ENCODE data around the gene LBR.

LBR gene

GRCh38 chr1:225464851-225465792 is 37.3 kb upstream of the LBR start:
- no peak overlapping the region for H3K4me3 ChIP-seq (ENCODE audit: low read depth, low read length)

GRCh38 chr1:225462714-225463574 is 35.1 kb upstream of the LBR start:
- no peak overlapping the region for H3K4me3 ChIP-seq (ENCODE audit: low read depth, low read length)

DNA sequence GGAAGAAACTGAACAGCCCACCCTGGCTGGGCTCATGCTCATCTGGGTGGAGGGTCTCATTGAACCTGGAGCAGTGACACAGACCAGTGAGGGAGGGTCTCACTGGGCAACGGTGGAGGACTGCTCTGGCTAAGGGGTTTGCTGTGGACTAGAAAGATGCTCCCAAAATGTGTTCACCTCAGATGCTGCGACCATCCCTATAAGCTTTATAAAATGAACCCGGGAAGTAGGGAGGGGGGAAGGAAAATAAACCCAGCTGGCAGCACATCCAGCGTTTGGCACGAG is 34.5 kb upstream of the LBR start:
- H3K4me3 ChIP-seq (ENCODE audit: low read depth, low read length), result no peak overlapping the region

GRCh38 chr1:225461533-225462428 is 33.9 kb upstream of the LBR start:
- no peak overlapping the region for H3K4me3 ChIP-seq (ENCODE audit: low read depth, low read length)

- no peak overlapping the region for H3K4me3 ChIP-seq (ENCODE audit: low read depth, low read length)
Observed at GRCh38 chr1:225460737-225461532, 33.1 kb upstream of the LBR start.

GRCh38 chr1:225460021-225460736 is 32.3 kb upstream of the LBR start:
- H3K4me3 ChIP-seq (ENCODE audit: low read depth, low read length), result no peak overlapping the region

DNA sequence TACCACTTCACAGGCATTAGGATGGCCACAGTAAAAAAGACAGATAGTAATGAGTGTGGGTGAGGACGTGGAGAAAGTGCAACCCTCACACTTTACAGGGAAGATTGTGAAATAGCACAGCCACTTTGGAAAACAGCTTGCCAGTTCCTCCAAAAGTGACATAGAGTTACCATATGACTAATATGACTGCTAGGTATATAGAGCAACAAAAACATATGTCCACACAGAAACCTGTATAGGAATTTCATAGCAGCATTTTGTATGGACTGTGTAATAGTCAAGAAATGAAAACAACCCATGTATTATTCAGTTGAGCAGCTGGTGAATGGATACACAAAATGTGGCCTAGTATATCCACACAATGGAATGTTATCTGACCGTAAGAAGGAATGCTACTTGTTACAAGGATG is 30.4 kb upstream of the LBR start:
- no peak overlapping the region for H3K4me3 ChIP-seq (ENCODE audit: low read depth, low read length)

DNA sequence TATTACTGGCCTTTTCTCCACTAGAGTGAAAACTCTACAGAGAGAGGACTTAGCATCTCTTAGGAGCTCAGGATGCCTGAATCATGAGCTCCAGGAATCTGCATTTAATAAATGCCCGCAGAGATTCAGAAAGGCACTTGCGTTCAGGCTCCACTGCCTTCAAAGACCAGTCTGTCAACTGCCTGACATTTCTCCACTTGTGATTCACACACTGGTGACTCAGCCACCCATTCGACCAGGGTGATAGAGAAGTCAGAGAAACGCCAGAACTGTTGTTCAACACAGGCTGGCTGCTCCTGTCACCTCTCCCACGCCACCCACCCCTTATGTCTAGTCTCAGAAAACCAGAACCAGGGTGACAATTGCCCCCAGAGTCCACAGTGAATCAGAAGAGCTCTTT is 26.9 kb upstream of the LBR start:
- no peak overlapping the region for H3K4me3 ChIP-seq (ENCODE audit: low read depth, low read length)

DNA sequence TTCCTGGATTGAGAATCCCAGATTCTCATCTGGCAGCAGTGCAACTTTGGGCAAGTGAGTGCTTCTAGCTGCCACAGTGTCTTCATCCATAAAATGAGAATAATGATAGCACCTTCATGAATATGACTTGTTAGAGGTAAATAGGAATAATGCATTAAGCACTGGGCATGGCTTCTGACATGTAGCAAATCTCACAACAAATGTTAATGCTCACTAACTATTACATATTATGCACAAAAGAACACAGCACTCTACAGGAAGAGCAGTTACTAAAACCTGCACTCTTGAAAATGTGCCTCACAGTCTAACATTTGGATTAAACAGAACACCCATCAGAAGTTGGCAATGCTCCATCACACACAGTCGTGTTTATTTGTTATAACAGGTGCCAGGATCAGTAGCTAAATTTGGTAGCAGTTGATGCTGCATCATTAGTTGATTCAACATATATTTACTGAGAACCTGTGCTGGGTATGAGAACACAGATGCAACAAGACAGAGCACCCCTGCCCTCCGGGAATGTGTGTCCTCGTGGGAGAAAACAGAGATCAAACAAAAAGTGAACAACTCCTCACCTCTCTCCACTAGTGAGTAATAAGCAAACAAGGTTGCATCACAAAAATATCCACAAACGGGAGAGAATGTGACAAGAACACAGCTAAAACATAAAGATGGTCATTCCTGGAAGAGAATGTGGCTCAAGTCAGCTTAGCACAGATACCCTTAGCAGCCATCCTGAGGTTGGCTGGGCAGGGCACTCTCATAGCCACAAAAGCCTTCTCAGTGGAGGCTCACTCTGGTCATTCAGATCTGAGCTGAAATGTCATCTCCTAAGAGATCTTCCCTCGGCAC is 26.2 kb upstream of the LBR start:
- H3K4me3 ChIP-seq (ENCODE audit: low read depth, low read length), result no peak overlapping the region

DNA sequence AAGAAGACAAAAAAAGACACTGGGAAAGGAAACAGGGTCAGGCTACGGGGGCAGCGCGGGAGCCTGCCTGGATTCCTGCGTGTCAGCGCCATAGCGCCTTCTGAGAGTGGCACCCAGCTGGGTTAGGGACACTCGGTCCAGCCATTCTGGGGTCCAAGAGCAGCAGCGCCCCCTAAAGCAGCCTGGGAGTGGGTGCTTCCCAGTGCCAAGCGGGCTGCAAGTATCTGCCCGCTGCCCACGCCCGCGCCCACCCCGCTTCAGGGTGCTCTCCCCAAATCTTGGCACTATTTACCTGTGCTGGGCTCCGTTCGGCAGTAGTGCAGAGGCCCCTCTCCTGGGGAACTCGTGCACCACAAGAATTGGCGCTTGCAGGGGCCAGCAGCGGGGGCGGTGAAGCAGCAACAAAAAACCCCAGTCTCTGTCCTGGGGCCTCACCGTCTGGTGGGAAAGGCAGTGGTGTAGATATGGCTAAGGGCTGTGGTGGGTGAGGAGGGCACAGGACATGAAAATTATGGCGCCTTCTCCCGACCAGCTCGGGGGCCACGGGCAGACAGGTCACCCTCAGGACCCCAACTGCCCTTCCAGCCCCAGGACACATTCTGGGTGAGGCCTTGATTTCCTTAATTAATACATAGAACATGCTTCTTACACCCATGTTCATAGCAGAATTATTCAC is 24.1 kb upstream of the LBR start:
- no peak overlapping the region for H3K4me3 ChIP-seq (ENCODE audit: low read depth, low read length)

DNA sequence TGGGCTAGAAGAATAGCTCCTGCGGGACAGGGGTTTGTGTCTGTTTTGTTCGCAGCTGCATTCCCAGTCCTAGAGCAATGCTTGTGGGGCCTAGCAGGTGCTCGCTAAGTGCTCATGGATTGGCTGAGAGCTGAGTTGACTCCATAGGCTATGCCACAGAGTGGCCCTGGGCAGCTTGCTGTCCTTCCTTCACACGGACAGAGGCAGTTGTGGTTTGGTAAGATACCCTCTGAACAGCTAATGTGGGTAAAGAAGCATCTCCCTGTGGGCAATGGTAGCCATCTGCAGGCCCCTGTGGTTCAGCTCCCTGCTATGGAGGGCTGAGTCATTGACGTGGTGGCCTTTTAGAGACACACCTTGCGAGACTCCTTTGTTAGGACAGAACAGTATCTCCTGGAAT is 23.5 kb upstream of the LBR start:
- no peak overlapping the region for H3K4me3 ChIP-seq (ENCODE audit: low read depth, low read length)

- no peak overlapping the region for H3K4me3 ChIP-seq (ENCODE audit: low read depth, low read length)
Observed at GRCh38 chr1:225450491-225451191, 22.8 kb upstream of the LBR start.

DNA sequence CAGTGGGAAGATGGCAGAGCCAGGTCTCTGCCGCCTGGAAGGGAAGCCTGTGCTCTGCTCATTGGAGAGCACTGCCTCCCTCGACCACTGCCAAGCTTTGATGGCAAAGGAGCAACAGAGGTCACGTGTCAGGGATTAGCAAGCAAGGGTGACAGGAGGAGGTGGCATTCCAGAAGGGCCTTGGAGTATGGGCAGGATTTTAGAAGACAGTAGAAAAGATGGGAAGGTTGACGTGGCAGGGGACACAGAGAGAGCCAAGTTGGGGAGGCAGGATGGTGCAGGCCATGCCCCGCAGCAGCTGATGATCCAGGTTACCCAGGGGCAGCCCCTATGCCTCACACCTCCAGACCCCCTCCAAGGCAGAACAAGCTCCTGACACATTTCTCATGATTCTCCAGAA is 21.9 kb upstream of the LBR start:
- no peak overlapping the region for H3K4me3 ChIP-seq (ENCODE audit: low read depth, low read length)

DNA sequence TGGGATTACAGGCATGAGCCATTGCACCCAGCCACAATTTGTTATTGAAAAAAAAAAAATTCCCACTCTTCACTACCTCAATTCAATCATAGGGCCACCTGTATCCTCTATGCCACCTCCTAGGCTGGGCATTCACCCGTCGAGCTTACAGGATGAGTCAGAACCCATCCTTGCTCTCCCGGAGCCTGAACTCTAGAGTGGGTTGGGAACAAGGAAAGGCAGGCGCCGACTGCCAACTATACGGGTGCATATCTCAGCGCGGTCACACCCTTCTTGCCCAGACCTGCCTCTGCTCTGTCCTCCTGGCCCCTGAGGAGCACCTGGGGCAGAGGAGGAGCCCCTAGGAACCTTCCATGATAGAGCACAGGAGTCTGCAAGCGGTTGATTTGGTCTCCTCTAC is 21.4 kb upstream of the LBR start:
- no peak overlapping the region for H3K4me3 ChIP-seq (ENCODE audit: low read depth, low read length)

DNA sequence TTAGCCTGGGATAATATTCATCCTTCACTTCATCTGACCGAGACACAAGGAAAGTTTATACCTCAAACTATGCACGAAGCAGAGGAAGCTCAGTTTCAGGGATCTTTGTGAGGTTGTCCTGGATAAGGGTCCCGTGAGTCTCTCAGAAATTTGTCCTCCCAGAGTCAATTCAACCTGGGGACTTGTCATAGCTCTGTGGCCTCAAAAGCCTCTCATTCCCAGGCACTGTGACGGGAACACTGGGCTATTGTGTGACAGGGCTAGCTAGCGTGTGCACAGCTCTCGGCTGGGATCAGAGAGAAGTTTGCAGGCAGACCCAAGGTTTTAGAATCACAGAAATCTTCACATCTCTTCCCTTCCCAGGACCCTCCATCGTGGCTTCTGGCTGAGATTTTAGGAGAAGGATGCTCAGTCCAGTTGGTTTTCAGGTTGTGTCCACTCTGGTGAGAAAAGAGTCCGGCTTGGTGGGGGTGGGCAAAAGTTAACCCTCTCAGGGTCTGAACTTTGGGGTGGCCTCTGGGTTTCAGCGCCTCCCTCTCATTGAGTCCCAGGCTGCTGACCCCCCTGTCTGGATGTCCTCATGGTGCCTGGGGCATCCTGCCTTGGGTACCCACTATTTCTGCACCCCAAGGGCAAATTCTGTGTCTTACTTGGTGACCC is 20.4 kb upstream of the LBR start:
- no peak overlapping the region for H3K4me3 ChIP-seq (ENCODE audit: low read depth, low read length)

GRCh38 chr1:225447650-225448089 is 19.8 kb upstream of the LBR start:
- H3K4me3 ChIP-seq (ENCODE audit: low read depth, low read length), result no peak overlapping the region

DNA sequence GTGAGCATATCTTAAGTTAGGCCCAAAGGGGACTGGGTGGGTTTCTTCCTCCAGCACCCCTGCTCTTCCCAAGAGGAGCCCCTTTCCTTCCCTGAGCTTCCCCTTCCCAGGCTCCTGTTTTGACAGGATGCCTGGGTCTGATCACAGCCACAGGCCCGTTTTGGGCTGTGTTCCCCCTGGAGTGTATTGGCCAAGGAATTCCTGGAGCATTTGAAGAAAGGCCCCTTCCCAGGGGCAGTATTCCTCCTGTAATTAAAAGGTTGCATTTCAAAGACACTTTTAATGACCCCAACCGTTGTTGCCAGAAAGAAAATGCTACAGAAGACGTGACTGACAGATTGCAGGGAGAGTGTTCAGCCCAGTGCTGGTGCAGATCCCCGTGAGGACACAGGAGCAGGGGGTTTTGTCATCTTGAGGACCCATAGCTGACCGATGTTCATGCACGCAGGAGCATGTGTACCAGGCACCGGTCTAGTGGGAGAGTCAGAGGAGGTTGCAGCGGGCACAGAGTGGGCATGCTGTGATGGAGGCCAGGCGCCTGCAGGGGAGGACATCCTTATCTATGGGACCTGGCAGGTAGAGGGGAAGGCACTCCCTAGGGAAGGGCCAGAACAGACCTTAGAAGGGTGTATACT is 19.3 kb upstream of the LBR start:
- H3K4me3 ChIP-seq (ENCODE audit: low read depth, low read length), result no peak overlapping the region
